HG03175 (cell line): ENCODE data around the gene CMTM6.
"Not testable (repeated sequence)": the region's sequence is repeated elsewhere in the genome, so short reads cannot be mapped to it uniquely, and the experiment has no call there.

ENCODE experiments used
- ATAC-seq: cut with Tn5 transposase; IDR thresholded peaks from one replicate; pipeline ENCODE4 v1.9.1; 2021; ENCODE audit warnings: mild to moderate bottlenecking, moderate library complexity; ENCODE audit not compliant: unreplicated experiment

The CMTM6 gene

GRCh38 chr3:32502118-32502945 lies at the start of gene CMTM6:
Gene CMTM6, minus strand, starts transcription at chr3:32502852. Its CDS starts 107 bp downstream, at chr3:32502745.
- ATAC-seq, result peak; percentile 66

- ATAC-seq, result no peak
Observed at GRCh38 chr3:32552013-32552412, 49.4 kb upstream of the CMTM6 start.

DNA sequence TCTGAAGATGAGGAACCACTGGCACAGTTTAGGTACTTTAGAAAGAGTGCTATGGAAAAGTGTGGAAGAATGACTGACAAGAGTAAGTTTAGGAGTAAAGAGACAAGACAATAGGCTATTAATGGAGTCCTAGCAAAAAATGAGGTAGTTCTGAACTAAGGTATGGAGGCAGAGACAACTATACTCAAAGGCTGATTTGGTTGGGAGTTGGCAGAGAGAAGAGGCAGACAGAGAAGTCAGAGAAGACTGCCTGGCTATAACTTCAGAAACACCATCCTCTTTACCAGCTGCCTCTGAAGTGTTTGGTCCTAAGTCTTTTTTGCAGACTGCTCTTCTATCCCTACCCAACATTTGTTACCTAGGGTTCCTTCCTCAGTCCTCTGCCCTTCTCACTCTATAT lies 48.8 kb upstream of the CMTM6 start:
- ATAC-seq, result peak; percentile 38

- ATAC-seq, result peak; percentile 47
Observed at GRCh38 chr3:32551087-32551486, 48.4 kb upstream of the CMTM6 start.

GRCh38 chr3:32545305-32545704 lies 42.7 kb upstream of the CMTM6 start:
- no peak for ATAC-seq

- ATAC-seq, result no peak
Observed at GRCh38 chr3:32544894-32545293, 42.2 kb upstream of the CMTM6 start.

DNA sequence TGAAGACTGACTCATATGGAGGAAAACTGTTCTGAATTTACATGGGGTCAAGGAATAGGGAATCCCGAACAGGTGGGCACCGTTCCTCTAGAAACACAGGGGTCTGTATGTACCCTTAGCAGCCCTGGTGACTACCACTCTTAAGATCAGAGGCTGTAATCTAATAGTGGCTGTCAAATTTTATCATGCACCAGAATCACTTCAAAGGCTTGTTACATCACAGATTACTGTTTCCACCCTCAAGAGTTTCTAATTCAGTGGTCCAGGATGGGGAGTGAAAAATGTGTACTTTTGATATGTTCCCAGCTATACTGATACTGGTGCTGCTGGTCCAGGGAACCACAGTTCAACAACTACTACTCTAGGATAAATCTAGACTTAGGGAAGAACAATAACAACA lies 40.2 kb upstream of the CMTM6 start:
- no peak for ATAC-seq

GRCh38 chr3:32540899-32541298 lies 38.2 kb upstream of the CMTM6 start:
- no peak for ATAC-seq

DNA sequence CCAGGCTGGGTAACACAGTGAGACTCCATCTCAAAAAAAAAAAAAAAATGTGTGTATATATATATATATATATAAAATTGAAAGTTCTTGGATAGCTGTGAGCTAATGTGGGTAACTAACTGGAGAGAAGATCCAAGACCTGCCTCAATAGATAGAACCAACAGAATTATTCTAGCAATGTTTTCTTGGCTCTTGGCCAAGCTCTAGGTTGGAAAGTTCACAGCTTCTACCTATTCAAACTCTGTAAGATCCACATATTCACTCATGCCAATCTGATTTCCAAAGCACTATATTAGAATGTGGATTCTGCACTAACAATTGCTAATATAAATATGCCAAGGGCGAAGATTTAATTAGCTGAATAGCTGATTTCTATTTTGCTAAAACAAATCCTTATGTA lies 29.8 kb upstream of the CMTM6 start:
- no peak for ATAC-seq

DNA sequence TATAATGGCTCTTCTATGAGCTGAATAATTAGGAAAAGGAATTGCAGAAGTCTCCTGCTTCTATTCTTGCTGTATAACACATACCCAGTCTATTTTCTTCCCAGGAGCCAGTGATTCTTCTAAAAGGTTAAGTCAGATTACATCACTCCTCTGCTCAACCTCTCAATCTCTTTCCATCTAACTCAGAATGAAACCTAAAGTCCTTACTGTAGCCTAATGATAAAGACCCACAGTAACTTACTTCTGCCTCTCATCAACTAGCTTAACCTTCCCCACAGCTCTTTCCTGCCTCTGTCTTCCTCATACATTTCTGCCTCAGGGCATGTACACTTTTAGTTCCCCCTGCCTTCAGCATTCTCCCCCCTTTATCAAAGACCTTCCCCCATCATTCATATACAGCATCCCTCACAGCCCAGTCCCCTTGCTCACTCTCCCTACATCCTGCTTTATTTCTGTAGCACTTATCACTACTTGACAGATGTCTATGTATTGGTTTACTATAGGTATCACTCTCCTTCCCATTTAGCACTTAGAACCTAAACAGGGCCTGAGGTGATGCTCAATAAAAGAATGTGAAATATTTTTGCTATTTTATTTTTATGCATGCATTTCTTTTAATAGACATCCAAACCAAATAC lies 28.5 kb upstream of the CMTM6 start:
- ATAC-seq, result no peak

- no peak for ATAC-seq
Observed at GRCh38 chr3:32525720-32526119, 23.1 kb upstream of the CMTM6 start.

DNA sequence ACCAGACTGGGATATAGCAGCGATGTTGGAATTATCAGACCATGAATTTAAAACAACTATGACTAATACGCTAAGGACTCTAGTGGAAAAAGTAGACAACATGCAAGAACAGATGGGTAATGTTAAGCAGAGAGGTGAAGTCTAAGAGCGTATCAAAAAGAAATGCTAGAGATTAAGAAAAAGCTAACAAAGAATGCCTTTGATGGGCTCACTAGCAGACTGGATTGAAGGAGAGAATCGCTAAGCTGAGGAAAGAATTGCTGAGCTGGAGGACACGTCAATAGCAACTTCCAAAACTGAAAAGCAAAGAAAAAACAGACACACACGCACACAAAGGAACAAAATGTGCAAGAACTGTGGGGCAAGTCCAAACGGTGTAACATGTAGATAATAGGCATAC lies 20.0 kb upstream of the CMTM6 start:
- ATAC-seq, result no peak

- not testable (repeated sequence) for ATAC-seq
Observed at GRCh38 chr3:32518921-32519320, 16.3 kb upstream of the CMTM6 start.

DNA sequence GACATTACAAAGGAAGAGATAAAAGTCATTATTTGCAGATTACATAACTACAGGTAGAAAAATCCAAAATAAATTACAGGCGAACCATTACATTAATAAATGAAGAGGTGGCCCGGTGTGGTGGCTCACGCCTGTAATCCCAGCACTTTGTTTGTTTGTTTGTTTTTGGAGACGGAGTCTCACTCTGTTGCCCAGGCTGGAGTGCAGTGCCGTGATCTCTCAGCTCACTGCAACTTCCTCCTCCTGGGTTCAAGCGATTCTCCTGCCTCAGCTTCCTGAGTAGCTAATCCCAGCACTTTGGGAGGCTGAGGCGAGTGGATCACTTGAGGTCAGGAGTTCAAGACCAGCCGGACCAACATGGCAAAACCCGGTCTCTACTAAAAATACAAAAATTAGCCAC lies 14.1 kb upstream of the CMTM6 start:
- ATAC-seq, result peak; percentile 28

GRCh38 chr3:32511005-32511404 lies 8.4 kb upstream of the CMTM6 start:
- ATAC-seq, result no peak

DNA sequence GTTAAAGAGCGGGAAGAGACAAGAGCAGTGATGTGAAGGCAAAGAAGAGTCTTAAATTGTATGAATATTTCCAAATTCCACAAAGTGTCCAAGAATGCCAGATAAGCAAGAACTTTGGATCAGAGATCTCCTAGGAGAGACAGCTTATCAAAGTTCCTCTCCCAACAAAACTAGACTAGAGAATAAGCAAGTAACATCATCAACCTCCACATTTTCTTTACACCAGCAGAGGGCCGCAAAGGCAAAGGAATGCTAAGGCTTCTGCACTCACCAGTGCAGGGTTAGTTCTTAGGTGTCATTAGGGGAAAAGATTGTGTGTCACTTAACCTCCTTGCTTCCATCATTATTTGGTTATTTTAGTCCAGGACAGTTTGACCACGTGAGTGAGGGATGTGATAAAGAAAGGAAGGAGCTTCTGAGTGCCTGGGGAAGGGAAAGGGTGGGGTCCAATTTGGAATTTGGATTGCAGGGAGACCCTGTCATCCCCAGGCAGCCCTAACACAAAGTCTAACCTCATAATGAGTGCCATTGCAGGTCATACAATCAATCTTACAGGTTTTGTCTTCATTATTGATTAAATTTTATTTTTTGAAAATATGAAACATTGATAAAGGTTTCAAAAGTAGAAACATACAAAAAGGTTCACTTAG lies 7.5 kb upstream of the CMTM6 start:
- ATAC-seq, result peak; percentile 80

DNA sequence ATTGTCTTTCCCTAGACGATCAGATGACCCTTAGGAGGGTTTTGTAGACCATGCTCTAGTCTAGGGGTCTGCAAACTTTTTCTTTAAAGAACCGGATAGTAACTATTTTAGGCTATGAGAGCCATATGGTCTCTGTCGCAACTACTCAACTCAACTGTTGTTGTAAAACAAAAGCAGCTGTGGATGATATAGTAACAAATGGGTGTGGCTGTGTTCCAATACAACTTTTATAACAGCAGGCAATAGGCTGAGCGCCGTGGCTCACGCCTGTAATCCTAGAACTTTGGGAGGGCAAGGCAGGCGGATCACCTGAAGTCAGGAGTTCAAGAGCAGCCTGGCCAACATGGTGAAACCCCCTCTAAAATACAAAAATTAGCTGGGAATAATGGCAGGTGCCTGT lies 6.1 kb upstream of the CMTM6 start:
- ATAC-seq, result no peak

DNA sequence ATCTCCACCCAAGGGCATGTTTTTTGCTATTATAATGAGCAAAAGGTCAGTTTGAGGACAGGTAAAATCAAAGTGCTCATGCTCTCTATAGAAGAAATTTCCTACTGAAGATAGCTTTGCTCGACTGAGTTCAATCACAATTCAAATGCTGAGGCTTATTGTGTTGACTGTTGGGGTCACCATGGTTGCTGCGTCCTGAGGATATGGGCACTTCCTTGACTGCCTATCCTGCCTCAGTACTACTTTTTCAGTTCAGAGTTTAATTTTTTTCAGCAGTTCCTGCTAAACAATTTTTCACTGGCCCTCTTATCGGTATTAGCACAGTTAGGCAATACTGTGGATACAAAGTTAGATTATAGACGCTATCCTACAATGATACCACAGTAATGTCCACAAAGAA lies 3.8 kb upstream of the CMTM6 start:
- no peak for ATAC-seq

- ATAC-seq, result peak; percentile 4
Observed at GRCh38 chr3:32502946-32503286, 264 bp upstream of the CMTM6 start.

DNA sequence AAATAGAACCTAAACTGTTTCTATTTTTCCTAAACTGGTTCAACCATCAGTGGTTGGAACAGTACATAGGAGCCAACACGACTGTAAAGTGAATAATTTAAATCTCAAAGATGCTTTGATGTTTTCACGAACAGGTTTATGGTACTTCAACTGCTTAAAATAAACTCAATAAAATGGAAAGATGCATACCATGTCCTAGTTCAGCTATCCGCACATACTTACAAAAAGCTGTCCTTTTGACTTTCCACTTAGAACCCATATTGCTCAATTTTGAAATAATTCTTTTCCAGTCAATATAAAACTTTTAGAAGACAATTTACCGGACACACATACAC lies 902 bp downstream of the CMTM6 start:
- no peak for ATAC-seq

- ATAC-seq, result no peak
Observed at GRCh38 chr3:32500880-32501782, 1.5 kb downstream of the CMTM6 start.
